Measurements from ENCODE around the gene MRPL33. TPM values are rescaled to one million over a fixed set of nuclear protein-coding genes. Genes with fewer than 3 reads are reported as not detected.

MRPL33 gene
- total RNA-seq: 39.1 TPM

DNA sequence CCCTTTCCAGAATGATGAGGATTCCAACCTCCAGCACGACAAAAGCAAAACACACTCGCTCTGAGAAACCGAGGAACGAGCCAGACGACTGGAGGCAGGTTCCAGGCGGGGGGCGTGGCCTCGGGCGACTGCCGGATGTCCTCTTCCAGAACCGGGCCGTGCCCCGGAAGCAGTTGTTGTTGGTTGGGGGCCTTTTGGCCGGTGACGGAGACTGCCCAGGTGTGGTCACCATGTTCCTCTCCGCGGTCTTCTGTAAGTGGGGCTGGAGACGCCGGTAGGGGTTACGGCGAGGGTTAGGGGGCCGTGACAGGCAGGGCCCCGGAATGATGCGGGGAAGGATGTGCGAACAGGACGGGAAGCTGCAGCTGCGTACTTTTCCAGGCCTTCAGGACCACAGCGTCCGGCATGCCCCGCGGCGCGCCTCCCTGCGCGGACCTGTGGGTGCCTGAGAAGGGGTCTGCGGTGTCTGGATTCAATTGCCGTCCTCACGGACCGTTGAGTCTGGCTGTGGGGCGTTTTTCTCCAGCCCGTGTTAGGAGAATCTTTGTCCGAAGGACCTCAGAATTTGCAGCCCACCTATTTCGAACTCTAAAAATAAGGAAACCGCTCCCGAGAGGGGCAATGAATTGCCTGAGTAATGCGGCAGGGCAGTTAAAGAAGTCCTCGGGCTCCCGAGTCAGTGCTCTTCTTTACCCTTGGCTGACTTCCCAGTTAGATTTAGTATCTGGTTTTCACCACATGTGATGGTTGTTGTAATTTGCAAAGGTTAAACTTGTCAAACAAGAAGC lies at the start of gene MRPL33:
TSS of gene MRPL33 (plus strand) at position 172 of the 788 bp plus-strand sequence. CDS start at position 231, 59 bp downstream.
- DNase-seq: peak; percentile 89

DNA sequence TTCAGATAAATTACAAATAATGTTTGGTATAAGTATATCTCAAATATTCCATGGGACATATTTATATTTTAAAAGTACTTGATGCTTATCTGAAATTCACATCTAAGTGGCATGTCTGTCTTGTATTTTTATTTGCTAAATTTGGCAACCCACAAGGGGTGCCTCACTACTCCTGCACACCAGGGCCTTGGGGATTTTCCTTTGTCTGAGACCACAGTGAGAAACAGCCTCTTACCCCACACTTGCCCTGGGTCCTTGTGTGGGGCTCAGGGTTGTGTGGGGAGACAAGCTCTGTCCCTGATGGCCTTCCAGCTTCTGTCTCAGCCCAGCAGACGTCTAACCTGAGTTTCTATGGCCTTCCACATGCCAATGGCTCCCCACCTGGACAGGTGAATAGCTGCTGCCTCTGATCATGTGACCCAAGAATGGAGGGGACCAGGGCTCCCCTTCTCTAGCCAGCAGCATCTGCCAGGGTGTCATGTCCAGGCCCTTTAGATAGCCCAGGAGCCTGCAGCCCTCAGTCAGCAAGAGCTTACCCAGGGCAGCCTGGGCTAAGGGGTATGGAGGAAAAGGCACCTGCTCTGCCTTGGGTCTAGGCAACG lies 49.5 kb upstream of the MRPL33 start:
- DNase-seq: no peak

DNA sequence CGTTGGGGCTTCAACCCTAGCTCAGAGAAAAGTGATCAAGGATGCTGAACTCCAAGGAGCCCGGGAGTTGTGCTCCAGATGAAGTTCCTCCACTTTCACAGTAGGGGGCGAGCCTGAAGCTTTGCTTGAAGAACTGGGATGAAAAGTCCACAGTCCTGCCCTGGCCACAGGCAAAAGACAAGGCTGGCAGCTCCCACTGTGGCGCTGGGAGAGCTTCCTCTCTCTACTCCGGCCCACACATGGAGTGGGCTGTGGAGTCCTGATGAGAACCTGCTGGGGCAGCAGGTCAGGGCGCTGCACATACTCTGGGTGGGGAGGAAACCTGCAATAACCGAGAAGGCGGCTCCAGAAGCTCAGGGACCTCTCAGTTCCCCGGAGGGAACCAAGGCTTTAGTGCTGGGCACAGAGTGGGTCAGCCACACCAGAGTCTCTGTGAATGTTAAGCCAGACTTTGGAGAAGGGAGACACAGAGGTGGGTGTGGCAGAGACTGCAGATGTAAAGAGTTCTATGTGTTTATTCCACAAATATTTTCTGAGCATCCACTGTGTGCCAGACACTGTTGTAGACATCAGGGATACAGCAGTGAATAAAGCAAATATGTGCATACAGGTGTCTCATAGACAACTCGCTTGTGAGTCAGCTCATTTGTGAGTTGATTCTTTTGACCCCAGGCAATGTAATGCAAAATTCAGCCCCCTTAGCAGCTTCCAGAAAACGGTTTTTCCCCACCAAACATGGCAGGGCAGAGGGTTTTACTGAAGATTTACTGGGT lies 48.0 kb upstream of the MRPL33 start:
- DNase-seq: peak; percentile 37

DNA sequence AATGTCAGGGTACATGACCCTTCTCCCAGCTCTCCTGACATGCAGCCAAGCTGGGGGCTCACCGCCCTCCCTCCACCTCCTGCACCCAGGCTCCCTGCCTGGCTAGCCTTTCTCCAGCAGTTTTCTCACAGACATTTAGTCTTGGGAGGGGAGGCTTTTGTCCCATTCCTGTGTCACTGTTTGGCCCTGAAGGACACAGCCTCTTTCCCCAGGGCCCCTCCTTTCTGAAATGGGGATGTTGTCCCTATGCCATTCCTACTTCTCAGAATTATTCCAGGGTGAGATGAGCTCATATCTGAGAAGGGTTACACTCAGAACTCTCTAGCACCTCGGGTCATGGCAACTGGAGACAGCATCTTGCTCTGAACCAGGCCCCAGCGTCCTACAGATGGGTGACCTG lies 47.3 kb upstream of the MRPL33 start:
- DNase-seq: no peak

DNA sequence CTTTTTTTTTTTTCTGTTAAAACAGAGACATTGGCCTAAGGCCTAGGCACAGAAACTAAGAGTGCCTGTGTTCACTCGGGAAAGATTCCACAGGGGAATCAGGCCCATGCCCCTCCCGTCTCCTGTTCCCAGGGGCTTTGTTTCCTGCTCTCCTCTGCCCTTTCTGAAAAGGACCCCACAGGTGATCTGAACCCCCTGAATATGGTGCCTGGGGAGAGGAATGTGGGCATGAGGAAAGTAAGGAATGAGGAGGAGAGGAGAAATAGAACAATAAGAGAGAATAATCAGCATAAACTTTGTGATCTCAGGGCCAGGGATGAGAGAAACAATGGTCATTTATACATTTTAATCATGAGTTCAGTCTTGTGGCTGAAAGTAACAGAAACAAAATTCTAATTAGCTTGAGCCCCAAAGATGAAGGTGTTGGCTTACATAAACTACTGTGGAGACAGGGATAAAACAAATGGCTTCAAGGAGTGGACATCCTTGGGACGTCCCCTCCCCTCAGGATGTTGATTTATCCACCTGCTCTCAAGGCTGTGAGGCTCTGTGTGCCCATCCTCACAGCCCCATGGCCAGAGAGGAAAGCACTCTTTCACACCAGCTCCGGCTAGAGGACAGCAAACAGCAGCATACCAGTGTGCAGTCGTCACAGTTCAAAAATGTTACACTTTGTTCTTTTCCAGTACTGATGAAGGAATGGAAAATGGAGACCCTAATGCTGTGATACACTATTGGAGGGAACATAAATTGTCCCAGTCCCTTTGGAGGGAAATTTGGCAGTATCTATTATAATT lies 46.4 kb upstream of the MRPL33 start:
- no peak for DNase-seq

DNA sequence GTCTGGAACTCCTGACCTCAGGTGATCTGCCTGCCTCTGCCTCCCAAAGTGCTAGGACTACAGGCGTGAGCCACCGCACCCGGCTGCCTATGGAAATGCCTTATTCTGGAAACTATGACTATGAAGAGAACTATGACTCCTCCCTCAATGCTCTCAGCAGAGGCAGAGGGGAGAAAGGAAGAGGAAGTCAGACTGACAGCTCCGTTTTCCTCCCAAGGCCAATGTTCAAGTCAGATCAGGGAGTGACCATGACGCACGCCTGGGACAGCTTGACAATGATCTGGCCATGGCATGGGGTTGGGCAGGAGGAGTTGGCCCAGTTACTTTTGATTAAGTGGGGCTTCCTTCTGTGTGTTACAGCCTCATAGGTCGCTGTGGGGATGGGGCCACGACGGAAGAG lies 44.3 kb upstream of the MRPL33 start:
- no peak for DNase-seq

DNA sequence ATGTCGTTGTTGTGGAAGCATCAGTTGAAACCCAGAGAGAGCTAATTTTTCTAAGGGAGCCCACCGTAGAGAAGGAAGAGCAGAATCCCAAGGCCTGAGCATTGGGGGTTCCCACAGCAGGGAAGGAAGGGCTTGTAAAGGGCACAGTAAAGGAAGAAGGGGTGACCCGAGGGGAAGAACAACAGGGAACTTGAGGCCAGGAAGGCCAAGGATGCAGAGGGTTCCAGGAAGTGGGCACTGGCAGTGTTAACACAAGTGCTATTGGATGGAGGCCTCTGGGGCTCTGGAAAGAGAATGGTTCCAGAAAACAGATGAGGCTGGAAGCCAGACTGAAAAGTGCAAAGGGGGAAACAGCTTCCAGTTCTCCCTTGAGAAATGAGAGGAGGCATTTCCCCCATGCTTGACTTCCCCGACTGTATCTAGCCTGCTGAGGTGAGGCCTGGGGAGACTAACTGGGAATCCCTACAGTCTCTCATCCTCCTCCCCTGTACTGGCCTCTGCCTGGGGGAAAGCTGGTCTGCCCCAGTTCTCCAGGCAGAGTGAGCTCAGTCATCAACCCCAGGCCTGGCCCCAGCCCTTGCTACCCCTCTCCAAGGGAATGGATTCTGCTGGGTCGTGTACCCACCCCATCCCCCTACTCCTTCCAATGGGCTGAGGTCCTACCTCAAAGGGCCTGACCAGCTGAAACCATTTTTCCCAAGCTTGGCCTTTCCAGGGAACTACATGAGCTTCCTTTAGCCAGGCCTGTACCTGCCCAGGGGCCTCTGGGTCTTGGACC lies 43.2 kb upstream of the MRPL33 start:
- no peak for DNase-seq

DNA sequence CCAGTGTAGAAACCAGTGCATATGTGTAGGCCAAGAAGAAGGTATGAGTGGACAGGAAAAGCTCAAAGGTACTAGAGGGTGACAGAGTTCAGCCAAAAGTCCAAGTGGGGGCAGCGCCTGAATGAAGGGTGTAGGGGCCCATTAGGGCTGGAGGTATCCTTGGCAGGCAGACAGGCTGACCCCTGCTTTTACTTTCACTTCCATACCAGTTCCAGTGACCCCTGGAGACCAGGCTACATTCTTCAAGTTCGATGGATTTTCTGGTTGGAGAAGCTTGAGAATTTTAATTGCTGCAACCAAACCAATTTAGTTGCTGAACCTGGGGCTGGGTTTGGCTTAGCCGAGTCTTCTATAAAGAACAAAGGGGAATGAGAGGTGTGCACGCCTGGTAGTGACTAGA lies 42.3 kb upstream of the MRPL33 start:
- DNase-seq: no peak

DNA sequence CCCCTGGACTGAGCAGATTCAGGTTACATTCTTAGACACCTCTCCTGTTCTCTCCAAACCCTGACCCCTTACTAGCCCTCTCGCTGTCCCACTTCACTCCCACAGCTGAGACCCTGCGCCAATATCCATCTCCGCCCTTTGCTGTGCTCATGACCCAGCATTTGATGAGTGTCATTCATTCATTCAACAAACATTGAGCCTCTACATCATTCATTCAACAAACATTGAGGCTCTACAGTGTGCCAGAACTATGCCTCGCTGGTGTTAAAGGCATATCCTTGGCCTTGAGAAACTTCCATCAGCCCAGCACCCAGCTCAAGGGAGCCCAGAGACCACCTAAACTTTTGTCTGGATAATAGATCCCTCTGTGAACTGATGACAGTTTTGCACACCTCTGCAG lies 41.9 kb upstream of the MRPL33 start:
- DNase-seq: no peak

DNA sequence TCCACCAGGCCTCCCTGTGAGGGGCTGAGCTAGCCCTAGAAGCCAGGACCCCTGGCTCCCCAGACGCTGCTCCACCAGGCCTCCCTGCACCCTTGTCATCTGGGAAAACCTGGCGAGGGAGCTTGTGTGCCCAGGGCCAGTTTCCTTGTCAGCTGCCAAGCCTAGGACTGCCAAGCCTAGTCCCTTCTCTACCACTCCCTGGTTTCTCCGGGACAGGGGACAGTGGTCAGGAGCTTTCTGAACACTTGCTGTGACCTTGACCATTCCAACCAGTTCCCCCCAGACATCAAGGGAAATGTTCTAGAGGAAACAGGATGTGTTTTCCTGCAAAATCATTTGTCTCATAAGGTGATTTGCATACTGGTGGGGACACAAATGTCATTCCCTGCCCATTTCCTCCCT lies 41.3 kb upstream of the MRPL33 start:
- no peak for DNase-seq

DNA sequence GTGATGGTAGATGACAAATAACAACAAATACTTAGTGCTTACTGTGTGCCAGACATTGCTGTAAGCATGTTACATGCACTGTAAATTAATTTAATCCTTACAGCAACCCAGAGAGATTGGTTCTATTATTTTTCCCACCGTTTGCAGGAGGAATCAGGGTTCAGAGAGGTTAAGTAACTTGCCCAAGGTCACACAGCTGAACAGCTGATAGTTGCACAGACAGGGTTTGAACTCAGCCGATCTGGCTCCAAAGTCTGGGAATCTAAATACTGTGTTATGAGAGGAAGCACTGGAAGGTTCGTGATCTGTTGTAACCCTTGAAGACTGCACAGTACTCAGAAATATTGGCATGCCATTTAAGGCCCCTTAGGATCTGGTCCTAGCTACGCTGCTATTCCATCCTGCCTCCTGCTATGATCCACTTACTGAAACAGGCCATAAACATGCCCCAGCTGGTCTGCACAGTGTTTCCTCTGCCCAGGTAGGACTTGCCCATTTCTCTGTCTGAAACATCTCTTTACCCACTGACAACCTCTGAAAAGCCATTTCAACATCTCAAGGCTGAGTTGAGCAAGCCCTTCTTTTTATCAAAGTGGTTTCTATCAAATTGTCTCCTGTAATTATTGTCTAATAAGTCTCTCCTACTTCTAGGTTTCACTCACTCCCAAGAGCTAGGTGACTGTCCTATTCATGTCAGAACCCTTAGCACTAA lies 40.4 kb upstream of the MRPL33 start:
- no peak for DNase-seq

DNA sequence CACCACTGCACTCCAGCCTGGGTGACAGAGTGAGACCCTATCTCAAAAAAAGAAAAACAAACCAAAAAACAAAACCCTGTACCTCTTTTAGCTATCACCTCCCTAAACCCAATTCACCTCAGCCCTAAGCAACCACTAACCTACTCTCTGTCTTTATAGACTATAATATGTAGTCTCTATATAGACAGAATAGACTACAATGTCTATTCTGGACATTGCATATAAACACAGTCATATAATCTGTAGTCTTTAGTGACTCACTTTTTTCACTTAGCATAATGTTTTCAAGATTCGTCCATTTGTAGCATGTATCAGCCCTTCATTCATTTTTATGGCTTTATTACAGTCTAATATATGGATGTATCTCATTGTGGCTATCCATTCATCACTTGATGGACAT lies 37.2 kb upstream of the MRPL33 start:
- DNase-seq: no peak

DNA sequence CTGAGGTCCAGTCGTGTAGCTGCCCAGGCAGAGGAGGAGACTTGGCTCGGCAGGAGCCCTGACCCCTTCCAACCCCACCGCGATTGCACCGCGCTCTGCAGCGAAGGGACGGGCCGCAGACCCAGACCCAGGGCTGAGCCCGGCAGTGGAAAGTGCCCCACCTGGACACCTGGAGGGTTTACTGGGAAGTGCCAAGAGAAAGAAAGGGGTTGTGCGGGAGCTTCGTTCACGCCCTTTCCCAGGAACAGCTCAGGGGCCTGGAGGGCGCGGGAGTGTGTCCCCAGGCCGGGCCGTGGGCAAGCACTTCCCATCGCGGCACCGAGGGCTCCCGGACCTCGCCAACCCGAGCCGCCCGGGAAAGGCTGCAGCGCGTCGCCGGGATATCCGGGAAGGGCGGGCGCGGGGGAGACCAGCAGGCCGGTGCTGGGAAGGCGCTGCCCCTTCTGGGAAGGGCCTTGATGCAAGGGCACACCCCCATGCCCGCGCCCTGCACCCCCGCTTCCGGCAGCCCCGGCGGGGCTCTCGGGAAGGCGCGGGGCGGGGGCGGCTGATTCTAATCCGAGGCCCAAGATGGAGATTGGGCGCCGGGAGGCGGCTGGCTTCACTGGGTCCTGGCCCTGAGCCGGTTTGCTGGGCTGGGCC lies 36.1 kb upstream of the MRPL33 start:
- peak; percentile 52 for DNase-seq

DNA sequence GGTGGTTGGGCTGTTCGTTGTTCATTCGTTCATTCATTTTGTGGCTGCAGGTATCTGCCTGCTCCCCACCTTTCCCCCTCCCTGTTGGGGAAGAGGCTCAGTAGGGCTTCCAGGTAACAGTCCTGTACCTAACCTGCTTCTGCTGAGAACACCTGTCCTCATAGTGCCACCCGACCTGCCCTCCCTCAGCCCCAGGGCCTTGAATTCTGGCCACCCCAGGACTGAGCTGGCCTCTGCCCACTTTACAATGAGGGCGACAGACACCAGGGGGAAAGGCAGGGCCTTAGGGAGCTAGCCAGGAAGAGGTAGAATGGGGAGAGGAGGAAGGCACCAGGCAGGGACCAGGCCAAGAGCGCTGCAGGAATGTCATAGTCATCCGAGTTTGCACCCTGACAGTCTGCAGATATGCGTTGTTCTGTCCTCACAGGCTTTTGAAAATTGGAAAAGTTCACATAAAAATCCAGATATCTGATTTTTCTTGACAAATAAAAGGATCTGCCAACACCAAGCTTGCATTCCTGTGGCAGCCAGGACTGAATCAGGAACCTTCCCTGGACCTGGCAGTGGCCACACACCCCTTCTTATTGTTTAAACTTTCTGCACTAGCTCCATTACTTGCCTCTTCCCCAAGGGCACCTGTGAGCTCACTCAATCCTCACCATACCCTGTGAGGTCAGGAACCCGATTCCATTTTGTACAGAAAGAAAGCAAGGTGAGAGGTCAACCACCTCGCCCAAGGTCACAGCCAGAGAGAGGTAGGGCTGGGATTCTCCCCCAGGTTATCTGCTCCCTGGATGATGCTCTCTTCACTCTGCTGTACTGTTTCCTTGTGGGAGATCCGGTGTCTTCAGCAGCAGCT lies 35.3 kb upstream of the MRPL33 start:
- DNase-seq: no peak

DNA sequence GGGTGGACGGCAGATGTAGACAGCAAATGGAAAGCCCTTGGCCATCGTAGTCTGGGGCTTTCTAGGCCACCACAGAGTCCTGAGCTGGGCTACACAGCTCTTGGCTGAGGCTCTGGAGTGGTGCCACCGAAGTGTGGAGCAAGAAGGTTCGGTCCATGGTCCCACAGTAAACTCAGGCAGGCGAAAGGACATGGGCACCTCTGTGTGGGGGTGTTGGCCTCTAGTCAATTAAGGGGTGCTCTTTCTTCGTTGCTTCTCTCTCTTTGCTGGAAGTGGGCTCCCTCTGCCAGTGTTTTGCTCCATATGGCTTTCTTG lies 34.7 kb upstream of the MRPL33 start:
- no peak for DNase-seq

DNA sequence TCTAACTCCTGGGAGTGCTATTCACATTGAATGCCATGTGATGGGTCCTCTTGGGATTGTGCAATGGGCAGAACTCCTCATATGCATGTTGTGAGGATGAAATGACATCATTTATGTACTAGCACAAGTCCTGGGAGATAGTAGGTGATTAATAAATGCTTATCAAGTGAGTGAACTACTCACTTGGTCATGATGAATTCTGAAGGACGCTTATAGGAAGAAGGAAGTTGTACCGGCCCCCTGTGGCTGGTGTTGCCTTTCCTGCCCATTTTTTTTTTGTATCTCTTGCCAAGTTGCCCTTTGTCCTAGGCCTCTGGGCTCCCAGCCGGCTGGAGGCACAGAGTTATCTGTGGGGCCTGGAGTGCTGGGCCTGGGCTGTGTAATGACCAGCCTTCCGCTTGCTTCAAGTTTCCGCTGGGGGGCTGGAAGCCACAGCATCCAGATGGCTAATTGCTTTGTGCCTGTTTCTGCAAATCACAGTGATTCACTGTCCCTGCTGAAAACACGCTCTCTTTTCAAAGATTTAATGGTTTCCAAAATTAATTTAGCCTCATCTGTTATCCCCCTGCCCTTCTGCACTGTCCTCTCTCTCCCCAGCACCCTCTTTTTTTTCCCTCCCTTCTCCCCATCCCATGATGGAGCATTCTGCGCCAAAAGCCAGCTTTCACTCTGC lies 33.7 kb upstream of the MRPL33 start:
- DNase-seq: no peak

DNA sequence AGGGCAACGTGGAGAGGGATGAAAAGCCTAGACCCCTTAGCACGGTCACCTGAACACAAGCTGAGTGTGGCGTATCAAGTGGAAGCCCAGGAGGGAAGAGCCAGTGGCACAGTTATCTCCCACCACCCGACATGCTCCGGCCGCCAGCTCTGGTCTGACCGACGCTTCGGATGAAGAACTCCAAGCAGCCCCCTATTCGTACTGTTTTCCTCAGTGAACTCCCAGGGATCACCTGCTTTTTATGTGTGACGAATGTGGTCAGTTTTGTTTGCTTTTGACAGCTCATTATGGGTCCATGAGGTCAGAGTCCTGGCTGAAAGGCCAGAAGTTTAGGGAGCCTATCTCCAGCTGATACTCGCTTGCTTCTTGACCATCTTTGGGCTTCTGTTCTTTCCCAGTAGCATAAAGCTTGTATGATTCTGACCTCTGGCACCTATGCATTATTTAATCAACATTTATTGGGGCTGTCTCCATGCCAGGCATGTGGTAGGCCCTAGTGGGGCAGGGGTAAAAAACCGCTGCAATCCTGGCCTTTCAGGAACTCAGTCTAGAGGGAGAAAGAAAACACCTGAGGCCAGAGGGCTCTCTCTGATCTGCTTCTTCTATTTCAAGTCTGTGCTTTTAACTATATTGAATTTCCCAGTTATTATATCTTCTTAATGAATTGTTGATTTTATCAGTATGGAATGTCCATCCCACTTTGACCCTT lies 33.0 kb upstream of the MRPL33 start:
- no peak for DNase-seq

DNA sequence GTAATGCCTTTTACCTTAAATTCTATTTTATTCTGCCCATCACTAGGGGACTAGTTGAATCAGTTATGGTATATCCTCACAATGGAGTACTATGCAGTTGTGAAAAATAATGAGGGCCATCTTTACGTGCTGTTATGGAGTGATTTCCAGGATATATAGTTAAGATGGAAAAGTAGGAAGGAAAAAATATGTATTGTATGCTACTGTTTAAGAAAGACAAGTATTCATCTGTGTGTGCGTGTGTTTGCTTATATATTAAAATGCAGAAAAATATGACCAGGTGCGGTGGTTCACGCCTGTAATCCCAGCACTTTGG lies 32.5 kb upstream of the MRPL33 start:
- no peak for DNase-seq

DNA sequence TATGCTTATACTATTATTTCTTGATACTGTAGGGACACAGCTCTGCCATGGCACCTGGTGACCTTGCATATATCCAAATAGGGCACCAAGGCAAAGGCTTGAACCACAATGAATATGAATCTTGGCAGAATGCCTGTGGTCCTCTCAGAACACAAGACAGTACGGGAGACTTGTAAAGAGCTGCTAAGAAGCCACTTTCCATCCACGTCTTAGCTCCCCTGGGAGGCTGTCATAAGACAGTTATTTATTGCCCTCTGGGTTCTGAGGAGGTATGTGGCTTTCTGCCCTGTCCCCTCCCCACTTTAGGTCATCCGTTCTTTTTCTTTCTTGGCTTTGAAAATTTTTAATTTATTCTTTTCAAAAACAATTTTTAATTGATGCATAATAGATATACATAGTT lies 29.8 kb upstream of the MRPL33 start:
- DNase-seq: no peak

Data from occipital lobe (tissue), 2 donors.